Esophagus muscularis mucosa (tissue), 4 donors: ENCODE data around the gene ZNF22. TPM values are rescaled to one million over a fixed set of nuclear protein-coding genes. Genes with fewer than 3 reads are reported as not detected.

Source experiments
- DNase-seq: peaks from one replicate; pipeline ENCODE4 v3.0.0-alpha.2; 2017; ENCODE audit errors: extremely low spot score
- H3K27ac ChIP-seq, 4 donors: fragments of 200-600 bp; sonication (generic); replicated peaks in 1 of 4; 1 replicate in 3 of 4; 2 replicates in 1 of 4; pipeline ENCODE4 v1.5.1; 2016 to 2019; ENCODE audit warnings: mild to moderate bottlenecking in 1 of 4
- H3K27me3 ChIP-seq, 4 donors: fragments of 200-600 bp; sonication (generic); one replicate each; pipeline versions ENCODE4 v1.5.1 to v1.6.0; 2016 to 2019
- H3K36me3 ChIP-seq, 4 donors: fragments of 200-600 bp; sonication (generic); one replicate each; pipeline ENCODE4 v1.5.1; 2016 to 2019
- H3K4me1 ChIP-seq, 4 donors: fragments of 200-600 bp; sonication (generic); one replicate each; pipeline ENCODE4 v1.5.1; 2016 to 2019
- H3K4me3 ChIP-seq, 4 donors: fragments of 200-600 bp; sonication (generic); 1 replicate in 2 of 4; 2 replicates in 2 of 4; pipeline ENCODE4 v1.5.1; 2016 to 2019; ENCODE audit warnings: mild to moderate bottlenecking in 4 of 4, moderate library complexity in 1 of 4
- H3K9me3 ChIP-seq, 4 donors: fragments of 200-600 bp; sonication (generic); 1 replicate in 3 of 4; 2 replicates in 1 of 4; pipeline ENCODE4 v1.5.1; 2016 to 2019
- EP300 ChIP-seq: sonication (generic); formaldehyde crosslinking; IDR thresholded peaks from one replicate; pipeline ENCODE4 v1.6.1; 2017; ENCODE audit warnings: antibody characterized with exemption
- POLR2A ChIP-seq: fragments of 450-650 bp; IDR thresholded peaks from one replicate; pipeline ENCODE4 v1.6.1; 2017; ENCODE audit warnings: antibody characterized with exemption, moderate library complexity, mild to moderate bottlenecking, low read depth
- POLR2AphosphoS5 ChIP-seq, 2 donors: sonication (generic); formaldehyde crosslinking; IDR thresholded peaks; one replicate each; pipeline ENCODE4 v1.6.1; 2017; ENCODE audit warnings: antibody characterized with exemption in 2 of 2
- WGBS: methylation state at CpG from one replicate; pipeline ENCODE4 v1.1.5; 2018; 5-methylcytosine and 5-hydroxymethylcytosine counted together
- intact Hi-C: fragments of 100-400 bp; cut with DNase I; formaldehyde crosslinking; loops from one replicate; pipeline ENCODE4 v1.15.1; 2023
- total RNA-seq, 4 donors: library from RNA; depleted of rRNA; stranded (reverse); fragments of >200 nt; gene quantifications; one replicate each; pipeline versions ENCODE4 v1.1.0 to v1.2.1, GENCODE V29; 2016
- TF ChIP-seq, protein P1 (sequence below), 3 experiments: fragments of 200-600 bp in 2 of 3; fragments of 450-650 bp in 1 of 3; sonication (generic) in 2 of 3; IDR thresholded peaks; one replicate each; pipeline ENCODE4 v1.5.1; 2017 to 2019; ENCODE audit warnings: antibody characterized with exemption in 3 of 3, mild to moderate bottlenecking in 2 of 3, moderate library complexity in 1 of 3

The ZNF22 gene
- total RNA-seq, 4 donors from 2014 or later: 17.5 to 24.4 (median 19.5) TPM

DNA sequence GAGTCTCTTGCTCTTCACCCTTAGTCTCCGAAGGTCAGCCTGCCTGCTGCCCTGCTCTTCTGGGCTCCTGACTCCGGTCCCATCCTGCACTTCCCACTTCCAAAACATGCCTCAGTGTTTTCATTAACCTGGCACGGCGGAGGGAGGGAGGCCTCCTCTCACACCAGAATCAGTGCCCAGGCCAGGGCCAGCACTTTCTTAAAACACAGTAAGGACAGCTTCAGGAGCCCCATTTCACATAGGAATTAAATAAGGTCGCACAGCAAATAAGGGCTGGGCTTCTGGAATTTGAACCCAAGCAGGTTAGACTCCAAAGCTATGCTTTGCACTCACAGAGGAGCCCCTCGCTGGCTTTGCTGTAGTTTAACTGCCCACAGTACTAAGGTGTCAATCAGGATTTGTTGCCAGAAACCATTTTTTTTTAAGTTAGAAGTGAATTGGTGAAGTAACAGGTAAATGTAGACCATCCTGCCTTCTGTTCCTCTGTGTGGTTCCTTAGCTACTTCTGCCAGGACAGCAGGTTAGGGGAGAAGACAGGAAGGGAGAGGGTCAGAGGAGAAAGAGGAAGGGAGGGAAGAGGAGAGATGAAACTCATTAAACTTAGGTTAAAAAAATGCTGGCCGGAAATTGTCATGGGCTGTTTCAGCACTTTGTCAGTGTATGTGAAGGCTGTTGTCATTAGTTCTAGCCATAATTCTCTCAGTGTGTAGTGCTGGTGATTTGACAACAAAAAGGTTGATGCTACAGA, 40.1 kb upstream of the ZNF22 start:
- peaks cover 54 to 81% (median 78%) of the 10 kb centered on the region in 4 donors for H3K4me1 ChIP-seq
- no peaks in the 10 kb centered on the region for H3K9me3 ChIP-seq
- 66% methylated on average over 7 of the region's 7 CpGs for WGBS
- H3K27ac ChIP-seq: peak overlapping the region; percentile 87 to 93 (median 90)
- intact Hi-C loops: no loop called here
- TF ChIP-seq, protein P1, sequence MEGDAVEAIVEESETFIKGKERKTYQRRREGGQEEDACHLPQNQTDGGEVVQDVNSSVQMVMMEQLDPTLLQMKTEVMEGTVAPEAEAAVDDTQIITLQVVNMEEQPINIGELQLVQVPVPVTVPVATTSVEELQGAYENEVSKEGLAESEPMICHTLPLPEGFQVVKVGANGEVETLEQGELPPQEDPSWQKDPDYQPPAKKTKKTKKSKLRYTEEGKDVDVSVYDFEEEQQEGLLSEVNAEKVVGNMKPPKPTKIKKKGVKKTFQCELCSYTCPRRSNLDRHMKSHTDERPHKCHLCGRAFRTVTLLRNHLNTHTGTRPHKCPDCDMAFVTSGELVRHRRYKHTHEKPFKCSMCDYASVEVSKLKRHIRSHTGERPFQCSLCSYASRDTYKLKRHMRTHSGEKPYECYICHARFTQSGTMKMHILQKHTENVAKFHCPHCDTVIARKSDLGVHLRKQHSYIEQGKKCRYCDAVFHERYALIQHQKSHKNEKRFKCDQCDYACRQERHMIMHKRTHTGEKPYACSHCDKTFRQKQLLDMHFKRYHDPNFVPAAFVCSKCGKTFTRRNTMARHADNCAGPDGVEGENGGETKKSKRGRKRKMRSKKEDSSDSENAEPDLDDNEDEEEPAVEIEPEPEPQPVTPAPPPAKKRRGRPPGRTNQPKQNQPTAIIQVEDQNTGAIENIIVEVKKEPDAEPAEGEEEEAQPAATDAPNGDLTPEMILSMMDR (IDR thresholded peaks at IDR 0.05): no peak
- TF ChIP-seq POLR2A (no peak), POLR2AphosphoS5 (IDR thresholded peaks at IDR 0.05) (no peak), EP300 (no peak)
- no peak for DNase-seq
- peaks cover 0 to 9% (median 2%) of the 10 kb centered on the region in 4 donors for H3K36me3 ChIP-seq
- peak overlapping the region; percentile 72 to 83 (median 72) for H3K4me3 ChIP-seq
- no peaks in the 10 kb centered on the region for H3K27me3 ChIP-seq

DNA sequence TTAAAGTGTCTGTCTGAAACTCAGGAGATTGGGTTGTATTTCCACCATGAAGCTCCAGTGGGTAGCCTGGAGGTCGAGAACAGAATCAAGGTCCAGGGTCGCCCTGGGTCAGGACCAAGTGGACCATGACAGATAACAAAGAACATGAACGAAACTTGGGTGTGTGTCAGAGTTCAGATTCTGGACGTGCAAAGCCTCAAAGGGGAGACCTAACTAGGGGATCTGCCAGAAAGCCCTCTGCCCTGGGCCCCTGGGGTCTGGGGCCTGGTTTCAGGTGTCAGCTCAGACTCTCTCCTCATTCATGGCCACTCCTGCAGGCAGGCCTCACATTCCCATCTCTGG, 39.5 kb upstream of the ZNF22 start:
- no peak for DNase-seq
- intact Hi-C loops: no loop called here
- Histone ChIP-seq H3K36me3 (peaks cover 0 to 3% (median 0%) of the 10 kb centered on the region in 4 donors), H3K4me3 (peak overlapping the region; percentile 72 to 83 (median 72)), H3K9me3 (no peaks in the 10 kb centered on the region), H3K27ac (peak overlapping the region; percentile 87 to 93 (median 90)), H3K27me3 (no peaks in the 10 kb centered on the region), H3K4me1 (peaks cover 57 to 87% (median 83%) of the 10 kb centered on the region in 4 donors)
- TF ChIP-seq POLR2A: no peak
- TF ChIP-seq, protein P1 (IDR thresholded peaks at IDR 0.05): no peak
- TF ChIP-seq POLR2AphosphoS5 (IDR thresholded peaks at IDR 0.05): no peak
- TF ChIP-seq EP300: no peak
- WGBS: 72% methylated on average over 4 of the region's 4 CpGs

DNA sequence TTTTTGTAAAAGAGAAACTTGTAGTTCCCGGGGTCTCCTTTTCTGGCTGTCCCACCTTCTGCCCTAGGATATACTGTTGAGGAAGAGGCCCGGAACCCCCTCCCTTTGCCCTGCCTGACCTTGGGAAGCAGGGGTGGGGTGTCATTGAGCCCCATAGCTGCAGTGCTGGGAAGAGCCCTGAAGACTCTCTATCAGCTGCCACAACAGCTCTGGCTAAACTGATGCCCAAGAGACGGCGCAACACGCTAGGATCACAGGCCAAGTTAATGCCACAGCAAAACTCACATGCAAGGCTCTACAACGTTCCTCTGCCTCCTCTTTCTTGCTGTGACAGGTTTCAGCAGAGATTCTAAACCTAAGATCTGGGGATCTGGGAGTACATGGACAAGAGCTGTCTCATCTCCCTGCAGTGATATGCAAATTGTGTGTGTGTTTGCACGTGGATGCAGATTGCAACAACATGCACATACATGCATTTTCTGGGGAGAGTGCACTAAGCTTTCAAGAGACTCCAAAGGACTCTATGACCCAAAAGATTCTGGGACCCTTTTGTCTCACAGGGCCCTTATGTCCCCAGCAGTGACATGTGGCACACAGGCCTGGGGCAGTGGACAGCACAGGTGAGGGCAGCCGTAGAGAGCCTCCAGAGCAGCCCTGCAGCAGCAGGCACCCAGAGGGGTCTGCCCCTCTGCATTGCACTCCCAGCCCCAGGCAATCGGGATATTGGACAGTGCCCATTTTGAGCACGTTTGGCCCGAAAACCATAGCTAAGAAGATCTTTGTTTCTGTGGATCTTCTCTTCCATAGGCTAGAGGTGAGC, 38.6 kb upstream of the ZNF22 start:
- intact Hi-C loops: no loop called here
- DNase-seq: no peak
- peak overlapping the region; percentile 72 to 83 (median 72) for H3K4me3 ChIP-seq
- no peaks in the 10 kb centered on the region for H3K27me3 ChIP-seq
- H3K9me3 ChIP-seq: no peaks in the 10 kb centered on the region
- 74% methylated on average over 11 of the region's 11 CpGs for WGBS
- peak overlapping the region; percentile 63 to 92 (median 88) for H3K27ac ChIP-seq
- TF ChIP-seq, protein P1 (IDR thresholded peaks at IDR 0.05): no peak
- TF ChIP-seq POLR2A: no peak
- no peak for TF ChIP-seq EP300
- no peak for TF ChIP-seq POLR2AphosphoS5 (IDR thresholded peaks at IDR 0.05)
- H3K4me1 ChIP-seq: peaks cover 67 to 93% (median 91%) of the 10 kb centered on the region in 4 donors
- H3K36me3 ChIP-seq: no peaks in the 10 kb centered on the region

DNA sequence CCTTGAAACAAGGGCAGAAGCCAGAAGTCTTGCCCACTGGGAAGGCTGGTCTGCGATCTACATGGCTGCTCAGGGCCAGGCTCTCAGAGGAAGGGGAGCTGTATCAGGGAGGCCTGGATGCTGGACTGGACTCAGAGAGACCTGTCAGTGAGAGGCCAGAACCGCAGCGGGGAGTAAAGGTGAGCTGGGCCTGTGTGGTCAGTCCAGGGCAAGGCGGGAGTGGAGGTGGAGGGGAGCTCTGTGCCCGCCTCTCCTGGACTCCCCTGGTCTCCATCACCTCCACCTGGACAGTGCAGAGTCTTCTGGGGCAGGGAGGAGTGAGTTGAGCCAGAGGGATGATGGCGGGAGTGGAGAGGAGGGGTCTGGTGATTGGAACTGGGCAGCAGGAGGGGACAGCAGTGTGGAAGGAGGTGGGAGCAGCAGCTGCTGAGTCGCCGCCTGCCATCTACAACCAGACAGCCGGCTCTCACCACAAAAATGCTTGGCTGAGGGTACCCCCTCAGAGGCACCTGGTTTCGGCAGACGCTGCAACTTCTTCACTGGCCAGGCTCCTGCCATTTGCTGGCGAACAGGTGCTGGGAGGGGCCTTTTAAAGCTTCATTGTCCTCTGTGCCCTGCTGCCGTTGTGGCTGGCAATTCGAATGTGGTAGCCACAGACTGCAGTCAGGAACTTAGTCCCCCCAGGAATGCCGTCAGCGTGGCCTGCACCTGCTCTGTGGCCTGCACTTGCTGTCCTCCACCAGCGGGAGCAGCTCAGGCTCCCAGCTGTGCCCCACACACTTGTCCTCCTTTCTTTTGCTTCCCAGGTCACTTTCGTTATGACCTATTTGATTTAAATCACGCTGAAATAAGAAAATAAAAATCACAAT, 37.6 kb upstream of the ZNF22 start:
- Histone ChIP-seq H3K4me3 (peak overlapping the region; percentile 72 to 83 (median 72)), H3K9me3 (no peaks in the 10 kb centered on the region), H3K27ac (peak overlapping the region; percentile 63 to 92 (median 88)), H3K27me3 (no peaks in the 10 kb centered on the region), H3K4me1 (peaks cover 67 to 93% (median 91%) of the 10 kb centered on the region in 4 donors), H3K36me3 (no peaks in the 10 kb centered on the region)
- WGBS: 84% methylated on average over 19 of the region's 19 CpGs
- TF ChIP-seq, protein P1 (IDR thresholded peaks at IDR 0.05): peak in 1 of 3 experiments; percentile 25
- TF ChIP-seq POLR2AphosphoS5 (IDR thresholded peaks at IDR 0.05): no peak
- DNase-seq: no peak
- intact Hi-C loops: no loop called here
